H9 (cell line): ENCODE measurements around the gene DLGAP4. TPM values are rescaled to one million over a fixed set of nuclear protein-coding genes. Genes with fewer than 3 reads are reported as not detected.

Source experiments
- DNase-seq: peaks from one replicate; pipeline ENCODE4 v3.0.0-alpha.2; 2017
- H2AFZ ChIP-seq: one replicate; pipeline ENCODE4 v1.6.1; 2013; ENCODE audit warnings: mild to moderate bottlenecking, low read length, control low read depth, moderate library complexity
- H2AK5ac ChIP-seq: 2 replicates; pipeline ENCODE4 v1.6.1; 2013; ENCODE audit warnings: low read length, control low read depth, mixed read lengths; ENCODE audit not compliant: insufficient read length
- H2BK120ac ChIP-seq: one replicate; pipeline ENCODE4 v1.6.1; 2013; ENCODE audit warnings: low read depth, mild to moderate bottlenecking, low read length, control low read depth, inconsistent platforms; ENCODE audit not compliant: poor library complexity, severe bottlenecking
- H2BK12ac ChIP-seq: 2 replicates; pipeline ENCODE4 v1.6.1; 2013; ENCODE audit warnings: low read length, control low read depth, mixed read lengths, low read depth; ENCODE audit not compliant: insufficient read length
- H2BK15ac ChIP-seq: 2 replicates; pipeline ENCODE4 v1.6.1; 2013; ENCODE audit warnings: low read depth, low read length, control low read depth
- H2BK20ac ChIP-seq: one replicate; pipeline ENCODE4 v1.6.1; 2013; ENCODE audit warnings: low read depth, mild to moderate bottlenecking, low read length, control low read depth, inconsistent platforms; ENCODE audit not compliant: poor library complexity, severe bottlenecking
- H2BK5ac ChIP-seq: 2 replicates; pipeline ENCODE4 v1.6.1; 2013; ENCODE audit warnings: low read length, control low read depth, mixed read lengths; ENCODE audit not compliant: insufficient read length
- H3K14ac ChIP-seq: 2 replicates; pipeline ENCODE4 v1.6.1; 2013; ENCODE audit warnings: low read length, control low read depth; ENCODE audit not compliant: insufficient read depth
- H3K18ac ChIP-seq: 2 replicates; pipeline ENCODE4 v1.6.1; 2013; ENCODE audit warnings: low read depth, mild to moderate bottlenecking, mixed read lengths, low read length, control low read depth; ENCODE audit not compliant: insufficient read length
- H3K23ac ChIP-seq: 2 replicates; pipeline ENCODE4 v1.6.1; 2013; ENCODE audit warnings: low read length, control low read depth, mixed read lengths, low read depth; ENCODE audit not compliant: insufficient read length
- H3K23me2 ChIP-seq: 2 replicates; pipeline ENCODE4 v1.6.1; 2013; ENCODE audit warnings: low read depth, mild to moderate bottlenecking, mixed read lengths, low read length, control low read depth; ENCODE audit not compliant: insufficient read length, poor library complexity, severe bottlenecking
- H3K27ac ChIP-seq: 2 replicates; pipeline ENCODE4 v1.5.1; 2013; ENCODE audit warnings: low read length, control low read depth, mixed read lengths, low read depth; ENCODE audit not compliant: insufficient read length
- H3K27me3 ChIP-seq: 2 replicates; pipeline ENCODE4 v1.6.1; 2013; ENCODE audit warnings: low read length, control low read depth, inconsistent platforms; ENCODE audit not compliant: insufficient read depth
- H3K4ac ChIP-seq: 2 replicates; pipeline ENCODE4 v1.6.1; 2013; ENCODE audit warnings: low read depth, mild to moderate bottlenecking, control low read depth, inconsistent platforms, low read length, moderate library complexity
- H3K4me1 ChIP-seq: 2 replicates; pipeline ENCODE4 v1.6.1; 2013; ENCODE audit warnings: low read length, control low read depth, inconsistent platforms; ENCODE audit not compliant: insufficient read depth
- H3K4me2 ChIP-seq: 2 replicates; pipeline ENCODE4 v1.6.1; 2013; ENCODE audit warnings: low read length, control low read depth, mixed read lengths; ENCODE audit not compliant: insufficient read length, insufficient read depth
- H3K56ac ChIP-seq: 2 replicates; pipeline ENCODE4 v1.6.1; 2013; ENCODE audit warnings: low read depth, mild to moderate bottlenecking, mixed read lengths, low read length, control low read depth; ENCODE audit not compliant: insufficient read length
- H3K79me1 ChIP-seq: 2 replicates; pipeline ENCODE4 v1.6.1; 2013; ENCODE audit warnings: low read depth, mild to moderate bottlenecking, moderate library complexity, low read length, control low read depth, inconsistent platforms; ENCODE audit not compliant: insufficient read depth, poor library complexity, severe bottlenecking
- H3K79me2 ChIP-seq: 2 replicates; pipeline ENCODE4 v1.6.1; 2013; ENCODE audit warnings: low read length, control low read depth, inconsistent platforms; ENCODE audit not compliant: insufficient read depth
- H3K9ac ChIP-seq: 2 replicates; pipeline ENCODE4 v1.6.1; 2013; ENCODE audit warnings: low read length, control low read depth, mixed read lengths; ENCODE audit not compliant: insufficient read length; ENCODE audit errors: extremely low read depth
- H3K9me3 ChIP-seq: one replicate; pipeline ENCODE4 v1.6.1; 2013; ENCODE audit warnings: low read depth, low read length, inconsistent platforms; ENCODE audit not compliant: control insufficient read depth
- H3T11ph ChIP-seq: one replicate; pipeline ENCODE4 v1.6.1; 2013; ENCODE audit warnings: mild to moderate bottlenecking, low read length, control low read depth, inconsistent platforms
- H4K20me1 ChIP-seq: one replicate; pipeline ENCODE4 v1.6.1; 2013; ENCODE audit not compliant: control insufficient read depth, insufficient read length, insufficient read depth
- H4K5ac ChIP-seq: 2 replicates; pipeline ENCODE4 v1.6.1; 2013; ENCODE audit warnings: low read depth, mild to moderate bottlenecking, mixed read lengths, low read length, control low read depth; ENCODE audit not compliant: insufficient read length
- H4K8ac ChIP-seq: replicated peaks from 2 replicates; pipeline ENCODE4 v1.6.1; 2013; ENCODE audit warnings: low read length, control low read depth, mixed read lengths, low read depth; ENCODE audit not compliant: insufficient read length
- H4K91ac ChIP-seq: 2 replicates; pipeline ENCODE4 v1.6.1; 2013; ENCODE audit warnings: low read depth, mild to moderate bottlenecking, moderate library complexity, mixed read lengths, low read length, control low read depth; ENCODE audit not compliant: insufficient read length
- H3K27ac Mint-ChIP-seq, 3 experiments: 2 replicates in 2 of 3; 3 replicates in 1 of 3; pipeline ENCODE4 v1.8.0; 2020 to 2021; ENCODE audit warnings: mixed read lengths in 3 of 3, mild to moderate bottlenecking in 1 of 3, moderate library complexity in 1 of 3
- H3K27me3 Mint-ChIP-seq: 2 replicates; pipeline ENCODE4 v1.8.0; 2021; ENCODE audit warnings: low read depth, mild to moderate bottlenecking, moderate library complexity, mixed read lengths
- H3K36me3 Mint-ChIP-seq, 3 experiments: 2 replicates in 2 of 3; 3 replicates in 1 of 3; pipeline ENCODE4 v1.8.0; 2020 to 2021; ENCODE audit warnings: low read depth in 3 of 3, mixed read lengths in 3 of 3; ENCODE audit not compliant: insufficient read depth in 1 of 3
- H3K4me1 Mint-ChIP-seq, 2 experiments: 2 replicates each; pipeline ENCODE4 v1.8.0; 2020; ENCODE audit warnings: mixed read lengths in 2 of 2
- H3K4me3 Mint-ChIP-seq, 2 experiments: 2 replicates in 1 of 2; 3 replicates in 1 of 2; pipeline ENCODE4 v1.8.0; 2020 to 2021; ENCODE audit warnings: mild to moderate bottlenecking in 2 of 2, mixed read lengths in 2 of 2, moderate library complexity in 1 of 2
- H3K9me3 Mint-ChIP-seq, 2 experiments: 2 replicates in 1 of 2; 3 replicates in 1 of 2; pipeline ENCODE4 v1.8.0; 2020; ENCODE audit warnings: mild to moderate bottlenecking in 2 of 2, mixed read lengths in 2 of 2, moderate library complexity in 1 of 2
- WGBS: extraction: QIAGEN DNeasy Blood & Tissue Kit; methylation state at CpG from one replicate; pipeline ENCODE4 v1.1.7; 2013; ENCODE audit warnings: missing lambda C conversion rate, low lambda C conversion rate, mixed read lengths; ENCODE audit not compliant: insufficient read length; ENCODE audit errors: extremely low coverage; 5-methylcytosine and 5-hydroxymethylcytosine counted together
- total RNA-seq: library from RNA; stranded (reverse); gene quantifications from 2 replicates; pipeline ENCODE4 v1.2.1, GENCODE V29; 2021
- TF ChIP-seq, protein P1 (sequence below): fragments of 200-600 bp; sonication (generic); conservative IDR thresholded peaks from 3 replicates; pipeline ENCODE4 v1.8.0; 2021; ENCODE audit warnings: antibody characterized with exemption, mild to moderate bottlenecking

The DLGAP4 gene
- total RNA-seq, 1 experiment from 2014 or later, result 48.0 TPM

DNA sequence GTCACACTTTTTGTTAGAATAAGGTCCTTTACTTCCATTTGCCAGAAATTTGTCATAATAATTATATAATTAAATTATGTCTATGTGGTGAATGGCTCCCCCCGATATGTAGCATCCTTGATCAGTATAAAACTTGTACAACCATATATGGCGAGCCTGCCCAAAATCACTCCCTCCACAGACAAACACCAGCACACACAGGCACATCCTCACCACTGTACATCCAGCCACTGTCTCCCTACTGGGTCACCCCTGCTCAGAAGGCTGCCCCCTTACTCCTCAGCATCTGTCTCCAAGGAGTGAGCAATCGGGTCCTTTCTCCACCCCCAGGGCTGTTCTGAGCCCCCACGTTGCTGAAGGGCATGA lies 148.2 kb downstream of the DLGAP4 start:
- no peak overlapping the region for H3K4me3 Mint-ChIP-seq
- H3K14ac ChIP-seq, result peak overlapping the region; percentile 76
- no peak overlapping the region for H3T11ph ChIP-seq
- no peaks in the 10 kb centered on the region for H4K20me1 ChIP-seq
- H3K4me2 ChIP-seq, result no peak overlapping the region
- DNase-seq, result no peak
- H3K9me3 Mint-ChIP-seq, result no peaks in the 10 kb centered on the region
- no peaks in the 10 kb centered on the region for H3K9me3 ChIP-seq
- H3K4me1 ChIP-seq, result peaks cover 4% of the 10 kb centered on the region; the same call in 1 of the 2 replicates
- no peak overlapping the region for H3K23ac ChIP-seq
- H3K27ac ChIP-seq, result no peak overlapping the region
- no peak overlapping the region for H2AFZ ChIP-seq
- no peak overlapping the region for H4K5ac ChIP-seq
- H3K9ac ChIP-seq, result no peak overlapping the region
- no peak overlapping the region for H2BK20ac ChIP-seq
- H3K23me2 ChIP-seq, result no peaks in the 10 kb centered on the region
- H3K18ac ChIP-seq, result peak overlapping the region; percentile 82
- H3K56ac ChIP-seq, result no peak overlapping the region
- peak overlapping the region; percentile 97 for H2BK12ac ChIP-seq
- peak overlapping the region in 1 of 3 experiments; percentile 34; a peak in 1 of 7 replicates for H3K27ac Mint-ChIP-seq
- H3K27me3 Mint-ChIP-seq, result peaks cover 7% of the 10 kb centered on the region
- H3K4me1 Mint-ChIP-seq, result peaks cover 18 to 22% of the 10 kb centered on the region in 2 experiments
- H3K79me2 ChIP-seq, result no peaks in the 10 kb centered on the region
- no peak overlapping the region for H2BK5ac ChIP-seq
- H3K4ac ChIP-seq, result no peak overlapping the region
- H2AK5ac ChIP-seq, result peak overlapping the region; percentile 85
- no peak overlapping the region for H4K91ac ChIP-seq
- no CpG with 5 or more reads among the region's 4 CpGs for WGBS
- TF ChIP-seq, protein P1, sequence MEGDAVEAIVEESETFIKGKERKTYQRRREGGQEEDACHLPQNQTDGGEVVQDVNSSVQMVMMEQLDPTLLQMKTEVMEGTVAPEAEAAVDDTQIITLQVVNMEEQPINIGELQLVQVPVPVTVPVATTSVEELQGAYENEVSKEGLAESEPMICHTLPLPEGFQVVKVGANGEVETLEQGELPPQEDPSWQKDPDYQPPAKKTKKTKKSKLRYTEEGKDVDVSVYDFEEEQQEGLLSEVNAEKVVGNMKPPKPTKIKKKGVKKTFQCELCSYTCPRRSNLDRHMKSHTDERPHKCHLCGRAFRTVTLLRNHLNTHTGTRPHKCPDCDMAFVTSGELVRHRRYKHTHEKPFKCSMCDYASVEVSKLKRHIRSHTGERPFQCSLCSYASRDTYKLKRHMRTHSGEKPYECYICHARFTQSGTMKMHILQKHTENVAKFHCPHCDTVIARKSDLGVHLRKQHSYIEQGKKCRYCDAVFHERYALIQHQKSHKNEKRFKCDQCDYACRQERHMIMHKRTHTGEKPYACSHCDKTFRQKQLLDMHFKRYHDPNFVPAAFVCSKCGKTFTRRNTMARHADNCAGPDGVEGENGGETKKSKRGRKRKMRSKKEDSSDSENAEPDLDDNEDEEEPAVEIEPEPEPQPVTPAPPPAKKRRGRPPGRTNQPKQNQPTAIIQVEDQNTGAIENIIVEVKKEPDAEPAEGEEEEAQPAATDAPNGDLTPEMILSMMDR, result no peak
- peak overlapping the region; percentile 75 for H4K8ac ChIP-seq
- no peaks in the 10 kb centered on the region for H3K27me3 ChIP-seq
- no peaks in the 10 kb centered on the region for H3K79me1 ChIP-seq
- peaks cover 0 to 3% (median 0%) of the 10 kb centered on the region in 3 experiments; a peak in 3 of 7 replicates for H3K36me3 Mint-ChIP-seq
- no peak overlapping the region for H2BK15ac ChIP-seq
- H2BK120ac ChIP-seq, result no peak overlapping the region
